GM21737 (cell line): Measurements from ENCODE around the gene HS6ST3.
"Not testable (repeated sequence)": the region's sequence is repeated elsewhere in the genome, so short reads cannot be mapped to it uniquely, and the experiment has no call there.

ENCODE experiments used
- ATAC-seq: cut with Tn5 transposase; IDR thresholded peaks from one replicate; pipeline ENCODE4 v1.9.1; 2021; ENCODE audit warnings: mild to moderate bottlenecking, moderate library complexity; ENCODE audit not compliant: unreplicated experiment

The HS6ST3 gene

DNA sequence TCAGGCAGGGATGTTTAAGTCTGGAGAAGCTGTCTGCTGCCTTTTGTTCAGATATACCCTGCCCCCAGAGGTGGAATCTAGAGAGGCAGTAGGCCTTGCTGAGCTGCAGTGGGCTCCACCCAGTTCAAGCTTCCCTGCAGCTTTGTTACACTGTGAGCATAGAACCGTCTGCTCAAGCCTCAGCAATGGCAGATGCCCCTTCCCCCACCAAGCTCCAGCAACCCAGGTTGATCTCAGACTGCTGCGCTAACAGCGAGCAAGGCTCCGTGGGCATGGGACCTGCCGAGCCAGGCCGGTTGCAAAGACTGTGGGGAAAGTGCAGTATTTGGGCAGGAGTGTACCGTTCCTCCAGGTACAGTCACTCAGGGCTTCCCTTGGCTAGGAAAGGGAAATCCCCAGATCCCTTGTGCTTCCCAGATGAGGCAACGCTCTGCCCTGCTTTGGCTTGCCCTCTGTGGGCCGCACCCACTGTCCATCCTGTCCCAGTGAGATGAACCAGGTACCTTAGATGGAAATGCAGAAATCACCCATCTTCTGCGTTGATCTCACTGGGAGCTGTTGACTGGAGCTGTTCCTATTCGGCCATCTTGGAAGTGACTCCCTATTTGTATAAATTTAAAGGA is 434.6 kb downstream of the HS6ST3 start:
- ATAC-seq, result not testable (repeated sequence)

DNA sequence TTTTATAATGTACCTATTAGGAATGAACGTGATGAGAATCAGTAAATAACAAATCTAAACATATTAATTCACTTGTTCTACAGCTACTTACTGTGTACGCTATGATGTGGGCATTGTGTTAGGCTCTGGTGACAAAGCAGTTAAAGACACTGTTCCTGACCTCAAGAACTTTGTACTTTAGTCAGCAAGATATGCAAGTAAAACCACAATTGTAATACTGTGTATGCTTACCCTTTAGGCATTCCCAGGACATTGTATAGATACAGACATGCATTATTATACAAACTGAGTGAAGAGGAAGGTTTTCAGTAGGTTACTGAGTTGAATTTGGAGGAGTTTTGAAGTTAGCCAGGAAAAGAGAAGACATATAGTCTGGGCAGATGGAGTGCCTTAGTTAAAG is 435.8 kb downstream of the HS6ST3 start:
- ATAC-seq, result no peak

- ATAC-seq, result no peak
Measured at GRCh38 chr13:96527497-96527896, 437.6 kb downstream of the HS6ST3 start.

GRCh38 chr13:96532804-96533203 is 442.9 kb downstream of the HS6ST3 start:
- ATAC-seq, result no peak

- no peak for ATAC-seq
Measured at GRCh38 chr13:96533408-96533807, 443.5 kb downstream of the HS6ST3 start.

DNA sequence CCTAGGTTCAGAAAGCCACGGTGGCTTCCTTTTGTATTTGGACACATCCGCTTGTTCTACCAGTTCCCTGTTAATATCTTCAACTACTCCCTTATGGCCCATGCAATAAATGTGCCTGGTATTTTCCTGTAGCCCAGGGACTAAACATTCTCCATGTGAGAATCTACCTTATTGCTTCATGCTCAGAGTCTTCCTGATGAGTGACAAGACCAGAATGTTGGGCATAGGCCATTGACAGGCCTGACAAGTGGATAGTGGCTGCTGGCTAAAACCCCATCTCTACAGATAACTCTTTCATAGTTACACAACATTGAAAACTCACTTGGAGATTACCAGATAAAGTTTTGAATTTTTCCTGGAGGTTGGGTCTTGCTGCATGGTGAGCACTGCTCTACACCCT is 449.9 kb downstream of the HS6ST3 start:
- ATAC-seq, result no peak

DNA sequence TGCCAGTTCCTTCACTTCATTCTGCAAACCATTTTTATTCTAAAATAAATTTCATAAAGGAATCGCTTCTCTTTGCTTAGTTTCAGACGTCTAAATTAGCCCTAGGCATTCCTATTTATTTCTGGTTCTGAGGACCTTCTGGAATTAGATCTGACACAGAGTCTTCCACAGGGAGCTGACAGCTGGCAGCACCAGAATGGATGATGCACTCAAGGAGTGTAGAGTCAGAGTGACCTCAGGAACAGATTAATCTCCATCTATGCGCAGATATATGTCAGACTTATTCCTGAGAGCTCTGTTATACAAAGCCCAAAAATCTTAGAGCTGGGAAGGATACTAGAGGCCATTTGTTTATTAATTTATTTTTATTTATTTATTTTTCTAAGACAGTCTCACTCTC is 450.8 kb downstream of the HS6ST3 start:
- no peak for ATAC-seq

DNA sequence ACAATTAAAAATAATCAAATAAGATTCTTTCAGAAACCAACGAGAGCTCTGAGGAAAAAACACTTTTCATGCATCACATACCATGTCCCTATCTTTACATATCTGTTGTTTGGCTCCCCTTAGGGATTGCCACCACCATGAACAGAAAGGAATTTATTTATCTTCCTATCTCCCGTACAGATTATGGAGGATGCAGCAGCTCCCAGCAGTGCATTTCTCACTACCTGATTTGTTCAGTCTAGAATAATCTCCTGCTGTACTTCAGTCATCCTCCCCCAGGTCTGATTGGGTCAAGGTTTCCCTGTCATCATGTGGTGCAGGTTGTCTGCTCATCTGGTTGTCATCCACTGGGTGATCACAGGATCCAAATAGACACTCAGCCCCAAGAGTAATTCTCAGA is 453.1 kb downstream of the HS6ST3 start:
- ATAC-seq, result no peak

GRCh38 chr13:96544957-96545356 is 455.1 kb downstream of the HS6ST3 start:
- no peak for ATAC-seq

DNA sequence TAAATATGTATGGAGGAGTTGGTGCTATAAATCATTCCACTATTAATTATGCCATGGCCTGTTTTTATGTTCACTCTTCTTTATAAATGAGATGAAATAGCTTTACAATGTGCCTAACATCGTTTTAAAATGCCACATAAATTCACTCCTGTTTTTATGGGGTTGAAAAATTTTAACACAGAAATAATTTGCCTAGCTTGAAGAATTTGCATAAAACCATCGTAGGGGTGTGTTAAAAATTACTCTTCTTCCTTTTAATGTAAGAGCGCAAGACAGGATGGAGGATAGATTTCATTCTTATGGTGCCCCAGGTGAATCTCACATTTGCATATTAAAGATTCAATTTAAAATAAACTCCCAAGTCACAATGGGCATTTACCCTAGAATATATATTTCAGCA is 456.6 kb downstream of the HS6ST3 start:
- ATAC-seq, result no peak

- ATAC-seq, result no peak
Measured at GRCh38 chr13:96551546-96551945, 461.6 kb downstream of the HS6ST3 start.

DNA sequence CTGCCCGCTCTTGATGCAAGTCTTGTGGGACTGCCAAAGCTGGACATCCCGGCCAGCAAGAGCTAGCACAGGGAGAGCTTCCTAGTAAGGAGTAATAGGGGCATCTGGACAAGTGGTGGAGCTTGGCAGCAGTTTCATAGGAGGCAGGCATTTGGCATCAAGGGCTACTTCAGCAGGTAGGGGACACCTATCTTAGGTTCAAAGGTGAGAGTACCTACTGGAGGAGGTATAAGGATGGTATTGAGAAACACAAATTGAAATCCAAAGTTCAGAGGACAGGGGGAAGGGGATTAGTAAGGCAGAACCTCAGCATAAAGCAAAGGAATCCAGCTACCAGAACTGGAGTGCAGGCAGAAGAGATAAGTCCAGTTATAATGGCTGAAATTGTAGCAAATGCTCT is 462.7 kb downstream of the HS6ST3 start:
- no peak for ATAC-seq

GRCh38 chr13:96553796-96554195 is 463.9 kb downstream of the HS6ST3 start:
- ATAC-seq, result no peak

DNA sequence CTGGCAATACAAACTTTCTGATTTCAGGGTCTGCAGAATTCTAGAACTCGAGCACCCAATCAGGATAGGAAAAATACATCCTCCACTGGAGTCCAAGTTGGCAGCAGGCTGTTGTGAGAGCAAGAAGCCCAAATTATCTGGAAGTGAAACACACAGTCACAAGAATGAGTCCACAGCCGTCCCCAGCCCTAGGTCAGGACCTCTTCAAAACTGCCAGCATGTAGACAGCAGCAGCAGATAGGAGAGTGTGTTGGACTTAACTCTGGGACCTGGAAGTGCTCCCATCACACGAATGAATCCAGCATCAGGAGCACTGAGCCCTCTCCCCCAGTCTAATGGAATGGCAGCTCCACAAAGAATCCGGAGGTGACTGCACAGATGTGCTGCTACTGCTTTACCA is 483.7 kb downstream of the HS6ST3 start:
- no peak for ATAC-seq

- ATAC-seq, result no peak
Measured at GRCh38 chr13:96575423-96576320, 485.8 kb downstream of the HS6ST3 start.

- no peak for ATAC-seq
Measured at GRCh38 chr13:96581741-96582140, 491.8 kb downstream of the HS6ST3 start.

DNA sequence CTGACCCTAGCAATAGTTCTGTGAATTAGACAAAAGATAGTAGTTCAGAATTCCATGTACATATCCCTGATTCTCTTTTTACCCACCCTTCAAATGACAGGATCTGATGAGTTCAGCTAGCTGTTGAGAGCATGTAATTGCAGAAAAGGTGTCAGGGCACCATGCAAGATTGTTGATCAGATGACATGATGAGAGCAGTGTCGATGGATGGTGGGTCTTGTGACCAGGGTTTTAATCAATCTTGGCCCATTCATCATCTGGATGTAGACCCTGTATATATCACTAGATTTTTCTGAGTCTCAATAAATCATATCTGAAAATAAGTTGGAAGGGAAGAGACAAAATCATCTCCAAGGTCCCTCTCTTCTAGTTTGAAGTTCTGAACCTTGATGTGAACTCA is 525.3 kb downstream of the HS6ST3 start:
- no peak for ATAC-seq

GRCh38 chr13:96617528-96617927 is 527.6 kb downstream of the HS6ST3 start:
- no peak for ATAC-seq

DNA sequence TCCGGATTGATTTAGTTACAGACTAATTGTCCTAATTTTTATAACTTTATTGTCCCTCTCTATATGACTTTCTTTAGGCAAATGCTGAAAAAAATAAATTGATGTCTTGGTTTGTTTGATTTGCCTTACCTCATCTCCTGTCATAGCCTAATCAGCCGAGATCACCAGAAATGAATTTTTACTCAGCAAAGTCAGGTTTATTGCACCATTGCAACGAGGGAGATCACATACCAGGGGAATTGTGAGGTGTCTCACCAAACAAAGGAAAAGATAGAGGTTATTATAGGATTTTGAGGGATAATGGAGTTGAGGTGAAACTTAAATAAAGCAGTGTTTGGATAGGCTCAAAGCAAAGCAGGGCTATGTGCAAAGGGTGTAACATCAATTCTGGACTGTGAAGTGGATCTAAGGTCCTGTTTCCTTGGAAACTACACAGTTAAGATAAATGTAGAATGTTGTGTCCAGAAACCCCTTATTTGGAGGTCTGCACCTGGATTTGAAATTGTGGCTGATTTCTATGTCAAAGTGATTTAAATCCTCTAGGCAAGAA is 531.8 kb downstream of the HS6ST3 start:
- ATAC-seq, result no peak

DNA sequence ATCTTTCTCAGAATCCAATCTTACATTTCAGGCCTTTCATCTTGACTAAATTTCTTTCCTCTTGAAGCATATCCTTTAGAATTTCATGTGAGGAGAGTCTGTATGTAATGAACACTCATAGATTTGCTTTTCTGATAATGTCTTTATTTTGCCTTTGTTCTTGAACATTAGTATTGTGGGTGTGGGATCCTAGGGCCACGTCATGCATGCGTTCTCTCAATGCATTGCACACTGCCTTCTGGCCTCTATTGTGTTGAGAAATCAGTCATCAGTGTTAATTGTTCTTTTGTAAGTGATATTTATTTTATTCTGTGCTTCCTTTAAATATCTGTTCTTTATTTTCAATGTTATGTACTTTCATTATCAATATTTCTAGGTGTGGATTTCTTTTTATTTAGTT is 539.4 kb downstream of the HS6ST3 start:
- ATAC-seq, result no peak

DNA sequence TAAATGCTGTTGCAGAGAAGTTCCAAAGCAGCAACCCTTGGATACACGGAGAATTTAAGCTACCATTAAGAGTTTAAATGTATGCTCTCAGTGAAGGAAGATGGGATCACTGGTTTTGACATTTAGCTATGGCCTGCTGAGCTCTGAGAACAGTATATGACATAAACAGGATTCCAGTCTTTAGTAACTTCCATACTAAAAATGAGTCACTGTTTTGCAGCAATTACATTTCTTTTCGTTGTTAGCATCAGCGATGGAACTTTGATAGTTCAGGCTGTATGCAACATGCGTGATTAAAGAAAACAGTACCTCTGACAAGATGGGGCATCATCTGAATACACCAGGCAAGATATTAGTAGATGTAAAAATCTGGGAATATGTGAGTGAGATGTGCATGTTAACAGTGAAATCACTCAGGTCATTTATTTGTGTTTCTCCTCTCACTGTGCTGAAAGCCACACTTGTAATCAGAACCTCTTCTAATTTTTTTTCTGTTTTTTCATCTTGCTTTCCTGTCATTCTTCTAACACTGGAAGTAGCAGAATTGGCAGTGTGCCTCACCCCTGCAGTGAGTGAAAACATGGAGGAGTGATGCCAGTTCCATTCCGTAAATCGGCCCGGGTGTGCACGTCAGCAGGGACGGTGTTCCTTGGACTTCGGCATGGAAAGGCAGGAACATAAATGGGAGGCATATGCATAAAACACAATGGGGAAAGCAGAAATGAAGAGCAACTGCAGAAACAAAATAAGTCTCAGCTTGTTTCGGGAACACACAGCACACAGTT is 542.8 kb downstream of the HS6ST3 start:
- no peak for ATAC-seq
